Neural progenitor cell (in vitro differentiated cells): ENCODE data around the gene HSD11B1.

Source experiments
- CTCF ChIP-seq: fragments of 200-600 bp; sonication (generic); IDR thresholded peaks from 2 replicates; pipeline ENCODE4 v1.5.1; 2017; ENCODE audit warnings: antibody characterized with exemption, mild to moderate bottlenecking
- EZH2 ChIP-seq: fragments of 200-600 bp; sonication (generic); IDR thresholded peaks from 2 replicates; pipeline ENCODE4 v1.6.1; 2017; ENCODE audit warnings: antibody characterized with exemption, mild to moderate bottlenecking, moderate library complexity
- EZH2phosphoT487 ChIP-seq: fragments of 200-600 bp; sonication (generic); IDR thresholded peaks from 2 replicates; pipeline ENCODE4 v1.6.1; 2017; ENCODE audit warnings: antibody characterized with exemption

GRCh38 chr1:209723265-209723664, 18.6 kb downstream of the HSD11B1 start:
- TF ChIP-seq CTCF (no peak), EZH2phosphoT487 (no peak), EZH2 (no peak)
